Hepatocyte (in vitro differentiated cells): ENCODE results near the gene NYNRIN.

Experiments used
- CTCF ChIP-seq: fragments of 200-600 bp; sonication (generic); IDR thresholded peaks from 2 replicates; pipeline ENCODE4 v1.5.1; 2016; ENCODE audit warnings: antibody characterized with exemption, mild to moderate bottlenecking; ENCODE audit not compliant: poor library complexity
- EZH2 ChIP-seq: fragments of 200-600 bp; sonication (generic); IDR thresholded peaks from 2 replicates; pipeline ENCODE4 v1.6.1; 2016; ENCODE audit warnings: antibody characterized with exemption, mild to moderate bottlenecking, borderline replicate concordance
- EZH2phosphoT487 ChIP-seq: fragments of 200-600 bp; sonication (generic); IDR thresholded peaks from one replicate; pipeline ENCODE4 v1.6.1; 2018; ENCODE audit warnings: antibody characterized with exemption, mild to moderate bottlenecking, low read depth, moderate library complexity; ENCODE audit not compliant: unreplicated experiment, severe bottlenecking

DNA sequence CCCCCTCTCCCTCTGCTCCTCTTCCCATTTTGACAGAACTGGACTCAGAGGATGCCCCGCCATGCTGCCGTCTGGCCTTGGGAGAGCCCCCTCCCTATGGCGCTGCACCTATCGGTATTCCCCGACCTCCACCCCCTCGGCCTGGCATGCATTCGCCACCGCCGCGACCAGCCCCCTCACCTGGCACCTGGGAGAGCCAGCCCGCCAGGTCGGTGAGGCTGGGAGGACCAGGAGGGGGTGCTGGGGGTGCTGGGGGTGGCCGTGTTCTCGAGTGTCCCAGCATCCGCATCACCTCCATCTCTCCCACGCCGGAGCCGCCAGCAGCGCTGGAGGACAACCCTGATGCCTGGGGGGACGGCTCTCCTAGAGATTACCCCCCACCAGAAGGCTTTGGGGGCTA lies 29.3 kb upstream of the NYNRIN start:
- TF ChIP-seq CTCF (no peak), EZH2 (no peak), EZH2phosphoT487 (no peak)
